ENCODE data around the gene TNFRSF18. TPM values are rescaled to one million over a fixed set of nuclear protein-coding genes. Genes with fewer than 3 reads are reported as not detected.

The TNFRSF18 gene
- total RNA-seq, 2 experiments from 2014 or later = 11.4 to 15.0 TPM

DNA sequence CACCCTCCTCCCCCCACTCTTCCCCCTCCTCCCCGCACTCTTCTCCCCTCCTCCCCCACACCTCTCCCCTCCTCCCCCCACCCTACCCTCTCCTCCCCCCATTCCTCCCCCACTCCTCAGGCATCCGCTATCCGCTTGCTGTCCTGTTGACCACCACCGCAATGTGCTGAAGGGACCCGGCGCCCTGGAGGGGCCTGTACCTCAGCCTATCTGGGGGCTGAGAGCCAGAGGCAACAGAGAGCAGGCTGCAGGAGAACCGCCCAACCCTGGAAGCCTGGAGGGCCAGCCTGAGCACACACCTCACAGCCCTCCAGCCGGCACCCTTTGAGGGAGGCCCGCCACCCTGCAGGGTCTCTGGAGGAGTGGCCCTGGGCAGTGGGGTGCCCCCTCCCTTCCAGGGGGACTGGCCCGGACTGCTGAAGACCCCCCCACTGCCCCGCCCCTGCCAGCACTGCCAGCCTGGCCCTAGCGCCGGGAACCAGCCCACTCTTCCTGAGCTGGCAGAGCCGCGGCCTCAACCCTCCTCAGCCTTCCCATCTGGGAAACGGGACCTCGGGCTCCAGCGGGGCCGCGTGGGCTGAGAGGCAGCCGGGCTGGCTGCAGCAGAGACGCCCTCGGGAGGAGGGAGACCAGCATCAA, 38.9 kb upstream of the TNFRSF18 start:
- H3K9me3 Mint-ChIP-seq = no peaks in the 10 kb centered on the region
- H3K4me3 Mint-ChIP-seq = no peak overlapping the region
- no peak overlapping the region for H3K27ac Mint-ChIP-seq
- POLR2A ChIA-PET = no interaction called here
- peaks cover 5% of the 10 kb centered on the region for H3K4me1 Mint-ChIP-seq
- ATAC-seq (ENCODE audit: low read depth) (no peak), DNase-seq (no peak)
- H3K36me3 Mint-ChIP-seq = no peaks in the 10 kb centered on the region
- H3K27me3 Mint-ChIP-seq = peaks cover 2% of the 10 kb centered on the region

DNA sequence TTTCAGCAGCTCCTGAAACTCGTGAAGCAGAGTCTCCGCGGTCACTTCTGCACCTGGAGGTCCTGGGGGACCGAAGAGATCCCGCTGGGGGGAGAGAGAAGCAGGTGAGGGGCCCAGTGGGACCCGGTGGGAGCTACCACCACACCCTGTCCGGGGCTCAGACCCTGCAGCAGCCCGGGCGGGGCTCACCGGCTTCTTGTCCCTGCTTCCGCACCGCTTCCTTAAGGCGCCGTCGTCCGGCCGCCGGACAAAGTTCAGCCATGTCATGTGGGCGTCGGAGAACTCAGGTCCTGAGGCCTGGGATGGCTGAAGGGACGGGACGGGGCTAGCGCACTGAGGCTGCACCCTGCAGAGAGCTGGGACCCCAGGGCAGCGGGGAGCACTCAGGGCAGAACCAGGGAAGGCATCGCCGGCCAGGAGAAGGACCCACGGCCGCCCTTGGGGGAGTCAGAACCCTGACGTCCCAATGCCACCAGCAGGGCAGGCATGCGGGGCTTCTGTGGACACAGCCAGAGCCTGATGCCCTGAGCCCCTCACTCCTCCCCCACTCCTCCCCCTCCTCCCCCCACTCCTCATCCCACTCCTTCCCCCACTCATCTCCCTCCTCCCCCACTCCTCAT, 37.9 kb upstream of the TNFRSF18 start:
- POLR2A ChIA-PET = no interaction called here

DNA sequence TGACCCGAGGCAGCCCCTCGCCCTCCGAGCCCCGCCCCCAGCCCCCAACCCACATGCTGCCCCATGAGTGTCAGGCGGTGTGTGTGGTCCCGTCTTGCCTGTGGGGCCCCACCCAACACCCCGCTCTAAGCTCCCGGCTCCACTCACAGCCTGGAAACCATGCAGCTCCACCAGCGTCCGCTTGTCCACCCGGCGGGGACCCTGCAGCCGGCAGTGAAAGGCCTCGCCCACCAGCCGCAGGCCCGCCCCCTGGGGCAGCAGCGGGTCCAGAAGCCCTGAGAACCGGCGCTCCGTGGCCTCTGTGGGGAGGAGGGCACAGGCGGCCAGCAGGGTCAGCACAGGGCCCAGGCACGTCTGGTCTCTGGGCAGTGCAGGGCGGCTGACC, 37.4 kb upstream of the TNFRSF18 start:
- Mint-ChIP-seq H3K36me3 (no peaks in the 10 kb centered on the region), H3K27ac (no peak overlapping the region), H3K4me1 (no peaks in the 10 kb centered on the region), H3K27me3 (peaks cover 2% of the 10 kb centered on the region), H3K4me3 (no peak overlapping the region), H3K9me3 (no peaks in the 10 kb centered on the region)
- ATAC-seq (ENCODE audit: low read depth) (no peak), DNase-seq (no peak)
- POLR2A ChIA-PET = no interaction called here

More for the DNA sequence above, 37.9 kb upstream of the TNFRSF18 start:
- ATAC-seq (ENCODE audit: low read depth) (no peak), DNase-seq (no peak)
- Mint-ChIP-seq H3K4me1 (no peaks in the 10 kb centered on the region), H3K9me3 (no peaks in the 10 kb centered on the region), H3K27me3 (peaks cover 2% of the 10 kb centered on the region), H3K4me3 (no peak overlapping the region), H3K36me3 (no peaks in the 10 kb centered on the region), H3K27ac (no peak overlapping the region)

DNA sequence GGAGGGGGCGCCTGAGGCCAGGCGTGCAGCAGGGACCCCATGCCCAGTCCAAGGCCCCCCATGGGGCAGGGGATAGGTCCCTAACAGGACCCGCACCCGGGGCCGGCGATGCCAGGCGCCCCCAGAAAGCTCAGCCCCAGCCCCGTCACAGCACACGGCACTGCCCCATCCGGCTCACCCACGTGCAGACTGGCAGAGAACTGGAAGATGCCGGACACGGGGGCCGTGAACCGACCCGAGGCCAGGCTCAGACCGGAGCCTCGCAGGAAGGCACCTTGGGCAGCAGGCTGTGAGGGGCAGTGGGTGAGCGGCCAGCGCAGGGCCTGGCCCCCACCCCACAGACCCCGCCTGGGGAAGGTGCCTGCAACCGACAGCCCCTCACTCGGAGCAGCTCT, 36.9 kb upstream of the TNFRSF18 start:
- H3K27me3 Mint-ChIP-seq = peaks cover 2% of the 10 kb centered on the region
- no peak for ATAC-seq (ENCODE audit: low read depth)
- DNase-seq = no peak
- POLR2A ChIA-PET = interaction anchor here (0.6 to 1.1 kb wide), 2 partner anchors 11 to 18 kb away, joined by 3 to 4 read pairs; partner anchors contain the start of genes B3GALT6 and SDF4
- H3K36me3 Mint-ChIP-seq = no peaks in the 10 kb centered on the region
- no peaks in the 10 kb centered on the region for H3K9me3 Mint-ChIP-seq
- H3K4me3 Mint-ChIP-seq = no peak overlapping the region
- H3K27ac Mint-ChIP-seq = no peak overlapping the region
- no peaks in the 10 kb centered on the region for H3K4me1 Mint-ChIP-seq

DNA sequence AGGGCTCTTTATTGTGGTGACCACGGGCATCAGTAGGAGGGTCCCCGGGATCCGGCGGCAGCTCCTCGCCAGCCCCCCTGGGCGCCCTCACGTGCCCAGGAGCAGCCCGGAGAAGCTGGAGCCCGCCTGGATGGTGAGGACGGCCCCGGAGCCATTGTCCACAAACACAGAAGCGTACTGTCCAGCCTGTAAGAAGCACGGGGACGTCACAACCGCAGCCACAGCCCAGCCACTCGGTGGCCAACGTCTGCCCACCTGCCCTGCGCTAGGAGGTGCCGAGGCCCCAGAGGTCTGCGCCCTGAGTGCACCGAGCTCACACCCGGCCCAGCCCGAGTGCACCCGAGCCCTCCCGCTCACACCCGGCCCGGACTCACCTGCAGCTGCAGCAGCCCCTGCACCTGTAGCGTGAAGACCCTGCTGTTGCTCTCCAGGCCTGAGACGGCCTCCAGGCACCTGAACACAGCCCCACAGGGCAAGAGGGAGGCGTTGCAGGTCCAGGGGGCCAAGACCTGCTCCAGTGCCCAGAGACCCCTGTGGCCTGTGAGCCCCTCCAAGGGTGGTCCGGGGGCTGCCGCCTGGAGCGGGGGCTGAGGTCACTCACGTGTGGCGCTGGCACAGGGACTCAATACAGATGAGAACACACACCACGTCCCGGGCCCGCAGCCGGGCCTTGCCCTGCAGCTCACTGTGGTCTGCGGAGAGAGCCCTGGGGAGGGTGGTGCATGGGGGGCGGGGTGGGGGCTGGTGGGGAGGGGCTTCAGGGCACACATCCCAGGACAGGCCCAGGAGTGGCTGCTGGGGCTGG, 36.3 kb upstream of the TNFRSF18 start:
- Mint-ChIP-seq H3K36me3 (no peaks in the 10 kb centered on the region), H3K4me1 (no peaks in the 10 kb centered on the region), H3K27me3 (peaks cover 2% of the 10 kb centered on the region), H3K27ac (no peak overlapping the region), H3K4me3 (no peak overlapping the region), H3K9me3 (no peaks in the 10 kb centered on the region)
- ATAC-seq (ENCODE audit: low read depth) (no peak), DNase-seq (no peak)
- POLR2A ChIA-PET = interaction anchor here (0.6 to 1.1 kb wide), 2 partner anchors 11 to 19 kb away, joined by 3 to 4 read pairs; partner anchors contain the start of genes B3GALT6 and SDF4

DNA sequence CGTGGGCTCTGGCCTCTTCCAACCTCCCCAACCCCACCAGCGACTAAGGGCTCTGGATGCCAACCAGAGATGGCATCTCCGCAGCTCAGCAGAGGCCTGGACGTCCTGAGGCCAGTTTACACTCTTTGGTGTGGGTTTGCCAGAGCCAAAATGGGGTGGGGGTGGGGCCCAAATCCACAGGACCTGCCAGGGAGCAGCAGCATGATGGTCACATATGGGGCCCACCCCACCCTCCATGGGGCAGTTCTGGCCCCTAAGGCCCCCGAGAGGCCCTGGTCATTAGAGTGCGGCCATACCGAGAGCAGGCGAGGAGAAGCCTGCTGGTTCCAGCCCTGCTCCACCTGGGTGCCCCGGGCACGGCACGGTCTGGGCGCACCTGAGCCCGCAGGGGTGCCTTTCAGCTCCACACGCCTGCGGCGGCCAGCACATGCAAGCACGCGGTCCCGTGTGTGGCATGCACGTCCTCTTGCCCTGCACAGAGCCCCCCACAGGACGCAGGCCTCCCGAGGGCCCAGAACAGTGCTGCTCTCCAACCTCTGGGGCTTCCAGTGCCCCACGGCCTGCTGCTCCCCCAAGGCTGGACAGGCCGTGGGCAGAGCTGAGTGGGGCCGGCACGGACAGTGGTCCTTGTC, 35.3 kb upstream of the TNFRSF18 start:
- Mint-ChIP-seq H3K27me3 (peaks cover 2% of the 10 kb centered on the region), H3K36me3 (no peaks in the 10 kb centered on the region), H3K9me3 (no peaks in the 10 kb centered on the region), H3K4me1 (no peaks in the 10 kb centered on the region), H3K4me3 (no peak overlapping the region), H3K27ac (no peak overlapping the region)
- ATAC-seq (ENCODE audit: low read depth) (no peak), DNase-seq (no peak)
- POLR2A ChIA-PET = no interaction called here

DNA sequence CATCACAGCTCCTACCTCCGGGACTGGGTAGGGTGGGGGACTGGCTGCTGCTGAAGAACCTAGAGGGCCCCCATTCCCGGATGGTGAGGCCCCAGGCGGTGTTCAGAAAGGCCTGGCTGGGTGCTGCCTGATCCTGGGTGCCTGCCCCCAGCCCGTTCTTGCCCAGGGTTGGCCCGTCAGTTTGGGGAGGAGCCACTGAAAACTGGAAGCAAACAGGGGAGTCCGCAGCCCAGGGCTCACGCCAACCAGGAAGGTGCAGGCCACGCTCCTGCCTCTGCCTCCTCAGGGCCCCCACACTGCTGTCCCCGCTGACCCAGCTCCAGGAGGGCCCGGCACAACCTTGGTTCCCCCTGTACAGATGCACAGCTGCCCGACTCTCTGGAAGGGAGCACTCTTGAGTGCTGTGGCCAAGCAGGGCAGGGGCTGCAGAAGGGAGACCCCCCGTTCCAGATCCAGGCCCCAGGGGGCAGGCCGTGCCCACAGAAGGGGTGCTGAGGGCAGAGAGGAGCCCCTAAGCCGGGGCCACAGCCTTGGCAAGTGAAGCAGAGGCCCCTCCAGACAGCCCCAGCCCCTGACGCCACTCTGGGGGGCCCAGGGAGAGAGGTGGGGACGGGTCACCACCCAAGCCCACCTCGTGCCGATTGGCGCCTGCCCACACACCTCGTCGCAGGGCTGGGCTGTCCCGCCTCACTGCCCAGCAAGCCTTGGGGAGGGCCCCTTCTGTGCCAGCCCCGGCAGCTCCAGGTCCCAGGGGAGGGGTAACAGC, 34.6 kb upstream of the TNFRSF18 start:
- DNase-seq (no peak), ATAC-seq (ENCODE audit: low read depth) (no peak)
- Mint-ChIP-seq H3K27me3 (peaks cover 2% of the 10 kb centered on the region), H3K36me3 (no peaks in the 10 kb centered on the region), H3K27ac (no peak overlapping the region), H3K9me3 (no peaks in the 10 kb centered on the region), H3K4me1 (no peaks in the 10 kb centered on the region), H3K4me3 (no peak overlapping the region)
- POLR2A ChIA-PET = no interaction called here

DNA sequence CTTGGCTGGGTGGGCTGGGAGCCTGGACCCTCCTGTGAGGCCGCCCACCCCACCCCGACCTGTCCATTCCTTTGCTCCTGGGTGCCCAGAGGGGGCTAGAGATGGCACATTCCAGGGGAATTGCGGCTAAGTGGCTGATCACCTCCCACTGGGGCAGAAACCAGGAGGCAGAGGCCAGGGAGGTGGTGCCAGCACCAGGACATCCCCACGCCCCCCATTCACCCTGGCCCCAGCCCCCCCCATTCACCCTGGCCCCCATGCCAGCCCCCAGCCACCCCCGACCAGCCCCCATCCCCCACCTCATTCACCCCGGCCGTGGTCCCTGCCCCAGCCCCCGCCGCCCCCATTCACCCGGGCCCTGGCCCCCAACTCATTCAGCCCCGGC, 33.9 kb upstream of the TNFRSF18 start:
- DNase-seq (no peak), ATAC-seq (ENCODE audit: low read depth) (no peak)
- no peak overlapping the region for H3K4me3 Mint-ChIP-seq
- no peaks in the 10 kb centered on the region for H3K4me1 Mint-ChIP-seq
- no peaks in the 10 kb centered on the region for H3K9me3 Mint-ChIP-seq
- no peaks in the 10 kb centered on the region for H3K27me3 Mint-ChIP-seq
- POLR2A ChIA-PET = no interaction called here
- H3K27ac Mint-ChIP-seq = no peak overlapping the region
- no peaks in the 10 kb centered on the region for H3K36me3 Mint-ChIP-seq

DNA sequence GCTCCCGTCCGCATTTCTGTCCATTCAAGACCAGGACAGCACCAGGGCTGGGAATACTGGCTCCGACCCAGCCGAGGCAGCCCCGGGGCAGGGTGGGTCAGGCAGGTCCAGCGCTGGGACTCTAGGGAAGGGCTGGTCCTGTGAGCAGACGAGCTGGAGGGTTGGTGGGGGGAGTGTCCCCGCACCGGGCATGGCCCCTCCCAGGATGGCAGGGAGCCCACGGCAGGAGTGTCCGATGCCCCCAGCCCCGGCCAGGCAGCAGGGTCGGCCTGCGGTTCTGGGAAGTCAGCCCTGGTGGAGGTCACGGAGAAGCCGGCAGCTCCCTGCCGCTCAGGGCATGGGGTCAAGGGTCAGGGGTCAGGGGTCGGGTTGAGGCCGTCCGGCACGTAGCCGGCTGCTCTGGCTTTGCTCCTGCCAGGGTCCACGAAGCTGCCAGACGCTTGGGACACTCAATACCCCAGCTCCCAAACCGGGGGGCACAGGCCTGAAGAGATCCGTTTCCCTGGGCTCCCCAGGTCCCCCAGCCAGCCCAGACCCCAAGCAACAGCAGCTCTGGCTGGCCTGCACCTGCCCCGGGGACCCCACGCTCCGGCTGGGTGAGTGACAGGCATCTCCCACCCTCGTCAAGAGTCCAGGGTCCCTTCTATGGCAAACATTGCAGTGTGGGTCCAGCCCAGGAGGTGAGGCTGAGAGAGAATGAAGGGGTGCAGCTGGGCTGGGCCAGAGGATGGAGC, 33.4 kb upstream of the TNFRSF18 start:
- Mint-ChIP-seq H3K27ac (no peak overlapping the region), H3K27me3 (no peaks in the 10 kb centered on the region), H3K36me3 (no peaks in the 10 kb centered on the region), H3K4me3 (no peak overlapping the region), H3K4me1 (no peaks in the 10 kb centered on the region), H3K9me3 (no peaks in the 10 kb centered on the region)
- no peak for ATAC-seq (ENCODE audit: low read depth)
- POLR2A ChIA-PET = no interaction called here
- no peak for DNase-seq

DNA sequence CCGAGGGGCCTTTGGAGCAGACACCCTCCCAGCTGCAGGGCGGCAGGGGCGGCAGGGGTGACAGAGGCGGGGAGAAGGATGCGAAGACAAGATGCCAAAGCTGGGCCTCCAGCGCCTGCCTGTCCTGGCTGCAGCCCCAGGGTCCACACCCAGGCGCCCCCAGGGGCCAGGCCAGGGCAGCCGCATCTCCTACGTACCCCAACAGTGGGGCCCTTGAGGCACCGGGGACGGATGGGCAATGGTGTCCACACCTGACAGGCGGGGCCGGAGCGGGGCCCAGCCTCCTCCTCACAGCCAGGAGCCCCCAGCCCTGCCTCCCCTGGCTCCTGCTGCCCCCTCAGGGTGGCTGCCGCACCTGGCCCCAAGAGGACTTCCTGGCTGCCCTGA, 32.8 kb upstream of the TNFRSF18 start:
- POLR2A ChIA-PET = no interaction called here
- H3K4me1 Mint-ChIP-seq = peaks cover 2% of the 10 kb centered on the region
- H3K9me3 Mint-ChIP-seq = no peaks in the 10 kb centered on the region
- no peak overlapping the region for H3K4me3 Mint-ChIP-seq
- no peak for DNase-seq
- H3K27ac Mint-ChIP-seq = no peak overlapping the region
- H3K36me3 Mint-ChIP-seq = no peaks in the 10 kb centered on the region
- H3K27me3 Mint-ChIP-seq = no peaks in the 10 kb centered on the region
- ATAC-seq (ENCODE audit: low read depth) = no peak

DNA sequence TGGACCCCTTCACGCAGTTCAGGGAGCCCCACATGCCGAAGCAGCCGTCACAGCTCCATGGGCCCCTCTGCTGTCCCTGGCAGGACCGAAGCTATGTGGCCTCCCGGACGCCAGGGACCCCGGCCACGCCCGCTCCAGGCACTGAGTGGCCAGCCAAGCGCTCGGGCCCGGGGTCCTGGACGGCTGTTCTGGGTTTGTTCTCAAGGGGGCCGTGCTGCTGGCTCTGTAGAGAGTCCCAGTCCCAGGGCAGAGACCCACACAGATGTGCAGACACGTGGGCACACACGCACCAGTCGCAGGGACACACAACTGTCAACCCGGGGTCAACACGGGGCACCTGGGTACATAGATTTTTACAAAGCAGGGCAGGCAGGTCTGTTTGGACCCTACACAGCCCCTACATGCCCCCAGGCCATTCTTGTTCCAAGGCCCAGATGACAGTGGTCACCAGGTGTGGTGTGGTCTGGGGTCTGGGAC, 32.3 kb upstream of the TNFRSF18 start:
- POLR2A ChIA-PET = interaction anchor here (0.9 kb wide), 1 partner anchor 18 kb away, joined by 3 read pairs; no protein-coding TSS in a partner anchor
- Mint-ChIP-seq H3K4me3 (no peak overlapping the region), H3K4me1 (peaks cover 7% of the 10 kb centered on the region), H3K27ac (no peak overlapping the region), H3K27me3 (no peaks in the 10 kb centered on the region), H3K9me3 (no peaks in the 10 kb centered on the region), H3K36me3 (peaks cover 2% of the 10 kb centered on the region)
- no peak for DNase-seq
- no peak for ATAC-seq (ENCODE audit: low read depth)

DNA sequence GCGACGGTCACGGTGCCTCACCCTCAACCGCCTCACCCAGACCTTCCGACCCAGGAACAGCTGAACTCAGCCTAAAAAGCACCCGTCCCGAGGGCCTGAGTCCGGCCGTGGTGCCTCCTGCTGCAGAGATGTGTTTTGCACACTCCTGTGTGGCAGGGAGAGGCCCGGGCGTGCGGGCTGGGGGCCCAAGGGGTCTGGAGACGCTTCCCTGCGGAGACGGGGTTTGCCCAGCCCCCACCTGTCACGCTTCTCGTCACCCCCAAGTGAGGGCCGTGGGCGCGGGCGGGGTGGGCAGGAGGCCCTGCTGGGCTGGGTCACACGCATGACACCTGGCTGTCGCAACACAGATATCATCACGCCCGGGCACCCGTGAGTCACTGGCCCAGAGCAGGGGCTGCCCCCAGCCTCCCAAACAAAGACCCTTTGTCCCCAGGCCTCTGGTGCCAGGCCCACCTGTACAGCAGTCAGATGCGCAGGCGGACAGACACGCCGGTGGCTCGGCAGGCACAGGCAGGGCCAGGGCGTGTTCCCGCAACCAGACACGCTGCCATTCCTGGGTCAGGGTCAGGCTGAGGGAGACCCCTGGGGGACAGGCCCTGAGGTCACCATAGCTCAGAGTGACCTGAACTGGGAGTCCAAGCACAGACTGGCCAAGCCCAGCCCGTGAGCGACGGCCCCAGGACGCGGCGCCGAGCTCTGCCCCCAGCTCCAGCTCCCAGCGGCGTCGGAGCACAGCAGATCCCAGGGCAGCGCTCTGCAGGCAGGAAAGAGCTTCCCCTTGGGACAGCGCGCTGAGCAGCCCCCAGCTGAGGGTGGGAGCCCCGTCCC, 31.7 kb upstream of the TNFRSF18 start:
- H3K4me3 Mint-ChIP-seq = no peak overlapping the region
- H3K27me3 Mint-ChIP-seq = no peaks in the 10 kb centered on the region
- peaks cover 11% of the 10 kb centered on the region for H3K4me1 Mint-ChIP-seq
- H3K27ac Mint-ChIP-seq = no peak overlapping the region
- peaks cover 2% of the 10 kb centered on the region for H3K36me3 Mint-ChIP-seq
- POLR2A ChIA-PET = interaction anchor here (0.9 kb wide), 1 partner anchor 18 kb away, joined by 3 read pairs; no protein-coding TSS in a partner anchor
- H3K9me3 Mint-ChIP-seq = no peaks in the 10 kb centered on the region
- no peak for ATAC-seq (ENCODE audit: low read depth)
- DNase-seq = no peak

Data from activated naive CD8-positive, alpha-beta T cell treated with anti-CD3 and anti-CD28 coated beads, Interleukin-2, amount 10 ng/mL, durations not matched to agents 7 days and 5 days (primary cell).